ENCODE results near the gene GSTP1. TPM values are rescaled to one million over a fixed set of nuclear protein-coding genes. Genes with fewer than 3 reads are reported as not detected.

Gene GSTP1
- total and polyA plus RNA-seq, 9 of the 15 experiments (the other 6 are each of a cell fraction or from before 2014, with no cell fraction given): 592 to 2,150 (median 1,204) TPM

DNA sequence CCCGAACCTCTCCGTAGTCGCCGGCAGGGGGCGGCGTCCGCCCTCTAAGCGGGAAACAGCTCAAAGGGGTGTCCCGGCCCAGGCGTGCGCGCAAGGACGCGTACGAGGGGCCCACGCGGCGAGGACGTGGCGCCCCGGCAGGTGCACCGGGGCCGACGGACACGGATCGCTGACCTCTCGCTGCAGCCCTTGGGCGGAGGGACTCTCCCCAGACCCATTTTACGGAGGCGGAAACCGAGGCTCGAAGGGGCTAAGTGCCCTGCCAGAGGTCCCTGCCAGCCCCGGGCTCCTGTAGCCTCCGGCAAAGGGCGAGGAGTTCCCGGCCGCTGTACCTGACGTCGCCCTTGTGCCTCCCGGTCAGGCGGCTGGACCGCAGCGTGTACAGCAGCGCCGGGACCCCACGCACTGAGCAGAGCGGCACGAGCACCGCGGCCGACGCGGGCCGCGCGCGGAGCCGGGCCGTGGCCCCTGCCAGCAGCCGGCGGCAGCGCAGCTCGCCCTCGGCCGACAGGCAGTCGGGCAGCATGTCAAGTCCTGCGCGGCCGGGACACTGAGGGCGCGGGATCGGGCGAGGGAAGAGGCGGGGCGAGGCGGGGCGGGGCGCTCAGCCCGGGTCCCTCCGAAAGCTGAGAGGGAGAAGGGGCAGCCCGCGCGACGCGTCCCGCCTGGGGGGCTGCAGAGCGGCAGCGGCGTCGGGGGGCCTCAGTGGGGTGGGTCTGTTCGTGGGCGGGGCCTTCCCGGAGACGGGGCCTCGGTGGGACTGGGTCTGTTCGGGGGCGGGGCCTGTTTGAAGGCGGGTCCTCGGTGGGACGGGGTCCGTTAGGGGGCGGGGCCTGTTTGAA is 46.0 kb downstream of the GSTP1 start, which contains the start of gene NUDT8 (continued):
- TF ChIP-seq ETV6 (IDR thresholded peaks at IDR 0.05; ENCODE audit: borderline replicate concordance in 1 of 2, low read depth in 2 of 2, low read length in 1 of 2) (no peak), ETV6 (CRISPR knock-in tag; IDR thresholded peaks at IDR 0.05; ENCODE audit: borderline replicate concordance) (peak; percentile 92; the same call in 1 of the 2 replicates), CBFA2T2 (conservative IDR thresholded peaks at IDR 0.05) (no peak), TEAD2 (tag; IDR thresholded peaks at IDR 0.05) (no peak), ZNF232 (CRISPR knock-in tag; IDR thresholded peaks at IDR 0.05) (peak; percentile 96), HMG20A (CRISPR knock-in tag; conservative IDR thresholded peaks at IDR 0.05) (no peak), NFIX (CRISPR knock-in tag; IDR thresholded peaks at IDR 0.05; ENCODE audit: low read depth) (no peak), SREBF1 (IDR thresholded peaks at IDR 0.05; ENCODE audit: borderline replicate concordance, low read depth, low read length) (no peak), CBFB (CRISPR knock-in tag; IDR thresholded peaks at IDR 0.05) (peak; percentile 80; the same call in 1 of the 2 replicates), CXXC5 (CRISPR knock-in tag; IDR thresholded peaks at IDR 0.05) (peak; percentile 96), TCF7L2 (IDR thresholded peaks at IDR 0.05; ENCODE audit: low read depth, low read length) (no peak), NEUROD1 (IDR thresholded peaks at IDR 0.05; ENCODE audit: borderline replicate concordance, low read depth, low read length, partially characterized antibody) (no peak), IFI16 (CRISPR knock-in tag; IDR thresholded peaks at IDR 0.05) (no peak), TAF9B (IDR thresholded peaks at IDR 0.05; ENCODE audit: partially characterized antibody) (no peak), U2AF2 (optimal IDR thresholded peaks at IDR 0.05; ENCODE audit: low read depth, low read length) (no peak), KDM5B (IDR thresholded peaks at IDR 0.05; ENCODE audit: insufficient replicate concordance, low read depth, low read length) (peak; percentile 47), HNRNPH1 (optimal IDR thresholded peaks at IDR 0.05; ENCODE audit: low read depth, low read length) (no peak), ZEB2 (IDR thresholded peaks at IDR 0.05) (peak; percentile 67), ZNF77 (CRISPR knock-in tag; IDR thresholded peaks at IDR 0.05) (no peak), TBP (optimal IDR thresholded peaks at IDR 0.05; ENCODE audit: low read depth, low read length) (peak; percentile 73), BDP1 (IDR thresholded peaks at IDR 0.05; ENCODE audit: insufficient read depth, insufficient read length) (no peak), FUS (optimal IDR thresholded peaks at IDR 0.05; ENCODE audit: low read depth, low read length) (peak; percentile 11)
- TF ChIP-seq, protein P1, sequence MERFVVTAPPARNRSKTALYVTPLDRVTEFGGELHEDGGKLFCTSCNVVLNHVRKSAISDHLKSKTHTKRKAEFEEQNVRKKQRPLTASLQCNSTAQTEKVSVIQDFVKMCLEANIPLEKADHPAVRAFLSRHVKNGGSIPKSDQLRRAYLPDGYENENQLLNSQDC (CRISPR knock-in tag; IDR thresholded peaks at IDR 0.05): no peak
- TF ChIP-seq, protein P2, sequence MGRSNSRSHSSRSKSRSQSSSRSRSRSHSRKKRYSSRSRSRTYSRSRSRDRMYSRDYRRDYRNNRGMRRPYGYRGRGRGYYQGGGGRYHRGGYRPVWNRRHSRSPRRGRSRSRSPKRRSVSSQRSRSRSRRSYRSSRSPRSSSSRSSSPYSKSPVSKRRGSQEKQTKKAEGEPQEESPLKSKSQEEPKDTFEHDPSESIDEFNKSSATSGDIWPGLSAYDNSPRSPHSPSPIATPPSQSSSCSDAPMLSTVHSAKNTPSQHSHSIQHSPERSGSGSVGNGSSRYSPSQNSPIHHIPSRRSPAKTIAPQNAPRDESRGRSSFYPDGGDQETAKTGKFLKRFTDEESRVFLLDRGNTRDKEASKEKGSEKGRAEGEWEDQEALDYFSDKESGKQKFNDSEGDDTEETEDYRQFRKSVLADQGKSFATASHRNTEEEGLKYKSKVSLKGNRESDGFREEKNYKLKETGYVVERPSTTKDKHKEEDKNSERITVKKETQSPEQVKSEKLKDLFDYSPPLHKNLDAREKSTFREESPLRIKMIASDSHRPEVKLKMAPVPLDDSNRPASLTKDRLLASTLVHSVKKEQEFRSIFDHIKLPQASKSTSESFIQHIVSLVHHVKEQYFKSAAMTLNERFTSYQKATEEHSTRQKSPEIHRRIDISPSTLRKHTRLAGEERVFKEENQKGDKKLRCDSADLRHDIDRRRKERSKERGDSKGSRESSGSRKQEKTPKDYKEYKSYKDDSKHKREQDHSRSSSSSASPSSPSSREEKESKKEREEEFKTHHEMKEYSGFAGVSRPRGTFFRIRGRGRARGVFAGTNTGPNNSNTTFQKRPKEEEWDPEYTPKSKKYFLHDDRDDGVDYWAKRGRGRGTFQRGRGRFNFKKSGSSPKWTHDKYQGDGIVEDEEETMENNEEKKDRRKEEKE (IDR thresholded peaks at IDR 0.05; ENCODE audit: borderline replicate concordance in 1 of 2, control insufficient read depth in 1 of 2, low read depth in 2 of 2, low read length in 1 of 2): no peak
